NCI-H774 (cell line): Measurements from ENCODE around the gene PHF1.

Experiments used
- DNase-seq: peaks from one replicate; lab custom pipeline; 2025; lab: John Stamatoyannopoulos, UW

Gene PHF1

DNA sequence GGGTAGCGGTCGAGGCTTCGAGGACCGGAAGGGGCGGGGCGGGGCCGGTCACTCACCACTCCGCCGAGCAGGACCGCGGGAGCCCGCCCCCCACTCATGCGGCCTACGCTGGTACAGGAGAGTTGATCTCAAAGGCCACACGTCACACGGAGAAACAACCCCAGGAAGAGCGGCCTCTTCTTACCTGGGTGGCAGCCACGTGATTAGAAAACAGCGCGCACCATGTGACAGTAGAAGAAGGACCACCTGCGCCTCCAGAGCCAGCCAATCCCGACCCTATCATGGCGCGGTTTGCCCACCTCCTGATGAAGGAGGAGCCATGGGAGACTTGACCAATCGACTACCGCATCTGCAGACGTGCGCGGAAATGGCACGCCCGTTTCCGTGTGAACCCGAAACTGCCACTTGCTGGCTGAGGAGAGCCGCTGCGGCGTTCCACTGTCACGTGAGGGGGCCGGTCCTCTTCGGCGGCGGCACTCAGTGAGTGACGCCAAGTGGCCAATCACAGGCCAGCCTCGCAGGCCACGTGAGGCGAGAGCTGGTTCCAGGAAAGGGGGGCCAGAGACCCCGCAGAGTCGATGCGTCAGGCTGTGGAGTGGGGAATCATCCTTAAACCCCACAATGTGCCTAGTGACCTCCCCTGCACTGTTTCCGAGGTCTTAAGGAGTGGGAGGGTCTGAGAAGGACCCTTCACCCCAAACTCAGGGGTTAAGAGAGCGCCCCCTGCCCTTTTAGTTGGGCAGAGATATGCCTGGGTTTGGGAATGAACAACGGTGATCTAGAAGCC lies 7.3 kb downstream of the PHF1 start, which contains the start of gene CUTA:
Gene CUTA (minus strand): TSS at position 205 of the 787 bp plus-strand sequence. CDS start 107 bp downstream, at position 98.
- peak; percentile 99 for DNase-seq

DNA sequence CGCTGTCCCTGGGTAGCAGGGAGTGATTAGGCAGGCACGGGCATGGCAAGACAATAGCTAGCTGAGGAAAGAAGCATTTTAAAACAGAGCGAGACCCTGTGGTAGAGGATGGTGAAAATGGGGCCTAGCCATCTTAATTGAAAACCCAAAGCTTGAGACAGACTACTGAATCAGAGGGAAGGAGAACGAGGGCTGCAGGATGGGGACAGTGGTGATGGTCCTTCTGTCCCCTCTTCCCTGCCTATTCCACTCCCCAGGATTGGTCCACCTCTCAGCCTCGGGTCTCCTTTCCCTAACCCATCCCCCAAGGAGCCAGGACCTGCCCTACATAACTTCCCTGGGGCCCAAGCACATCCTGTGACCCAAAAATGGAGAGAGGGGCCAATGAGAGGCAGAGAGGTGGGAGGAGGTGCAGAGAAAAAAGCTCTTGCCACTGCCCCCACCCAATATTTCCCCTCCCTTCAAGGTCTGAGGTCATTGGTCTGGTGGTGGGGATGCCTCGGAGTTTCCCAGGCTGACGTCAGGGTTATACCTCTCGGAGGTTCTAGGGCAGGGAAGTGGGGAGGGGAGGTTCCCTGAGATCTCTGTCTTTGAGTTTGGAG lies 8.0 kb downstream of the PHF1 start:
- DNase-seq: no peak

DNA sequence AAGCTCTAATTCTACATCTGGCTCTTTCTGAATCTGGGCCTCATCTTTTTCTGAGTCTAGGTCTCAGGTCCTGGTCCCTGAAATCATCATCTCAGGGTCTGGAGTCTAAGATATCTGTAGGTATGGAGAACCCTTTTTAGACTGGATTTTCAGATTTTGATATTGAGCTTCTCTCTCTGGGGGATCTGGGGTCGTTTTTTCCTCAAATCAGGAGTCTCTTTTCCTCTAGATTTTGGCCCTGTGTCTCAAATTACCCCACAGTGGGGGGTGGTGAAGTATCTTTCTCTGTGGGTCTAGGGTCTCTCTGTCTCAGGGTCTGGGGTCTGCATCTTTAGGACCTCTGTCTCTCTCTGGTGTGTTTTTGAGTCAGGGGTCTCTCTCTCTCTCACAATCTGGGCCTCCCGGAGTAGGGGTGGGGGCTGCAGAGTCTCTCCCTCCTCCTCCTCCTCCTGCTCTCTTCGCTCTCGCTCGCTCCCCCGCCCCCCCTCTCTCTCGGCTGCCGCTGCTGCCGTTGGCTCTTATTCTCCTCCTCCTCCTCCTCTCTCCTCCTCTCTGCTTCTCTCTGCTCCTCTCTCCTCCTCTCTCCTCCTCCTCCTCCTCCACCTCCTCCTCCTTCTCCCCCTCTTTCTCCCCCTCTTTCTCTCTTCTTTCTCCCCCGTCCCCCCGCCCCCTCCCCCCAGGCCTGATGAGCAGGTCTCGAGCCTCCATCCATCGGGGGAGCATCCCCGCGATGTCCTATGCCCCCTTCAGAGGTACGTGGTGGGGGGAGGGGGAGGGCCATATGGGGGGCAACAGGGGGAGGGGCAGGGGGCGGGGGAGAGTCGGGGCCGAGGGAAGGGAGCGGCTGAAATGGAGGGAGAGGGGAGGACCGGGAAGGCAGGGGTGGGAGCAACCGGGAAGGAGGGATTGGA lies 9.0 kb downstream of the PHF1 start, which contains the start of gene SYNGAP1:
Gene SYNGAP1 (plus strand): TSS at position 486 of the 911 bp plus-strand sequence. CDS start 200 bp downstream, at position 686.
- DNase-seq: no peak

DNA sequence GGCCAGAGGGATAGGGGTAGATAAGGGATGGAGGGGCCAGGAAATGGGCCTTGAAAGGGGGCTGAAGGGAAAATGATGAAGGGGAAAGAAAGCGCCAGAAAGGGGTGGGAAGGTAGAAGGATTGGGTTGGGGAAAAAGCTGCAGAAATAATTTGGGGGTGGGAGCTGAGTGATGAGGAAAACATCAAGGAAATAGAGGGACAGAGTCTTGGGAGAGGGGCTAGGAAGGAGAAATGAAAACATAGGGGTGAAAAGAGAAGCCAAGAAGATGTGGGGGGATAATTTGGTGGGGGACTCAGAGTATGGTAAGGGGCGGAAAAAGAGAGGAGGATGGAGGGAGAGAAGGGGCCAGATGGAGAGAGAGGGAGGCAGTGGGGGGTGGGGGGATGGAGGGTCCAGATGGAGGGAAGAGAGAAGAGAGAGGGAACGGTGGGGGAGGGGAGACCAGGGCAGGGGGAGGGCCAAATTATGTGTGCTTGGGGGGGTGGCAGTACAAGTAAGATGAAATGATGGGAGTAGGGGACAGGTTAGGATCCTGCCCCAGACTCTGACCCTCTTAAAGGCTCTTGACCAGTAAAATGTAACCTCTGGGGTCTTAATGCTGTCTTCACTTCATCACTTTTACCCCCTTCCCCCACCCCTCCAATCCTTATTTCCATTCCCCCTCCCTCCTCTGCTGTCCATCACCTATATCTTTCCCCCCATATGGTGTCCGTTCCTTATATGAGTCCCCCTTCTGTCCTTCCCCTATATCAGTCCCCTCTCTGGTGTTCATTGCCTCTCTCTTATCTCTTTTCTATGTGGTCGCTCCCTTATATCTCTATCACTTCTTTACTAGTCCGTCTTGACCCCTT lies 9.9 kb downstream of the PHF1 start:
- no peak for DNase-seq

DNA sequence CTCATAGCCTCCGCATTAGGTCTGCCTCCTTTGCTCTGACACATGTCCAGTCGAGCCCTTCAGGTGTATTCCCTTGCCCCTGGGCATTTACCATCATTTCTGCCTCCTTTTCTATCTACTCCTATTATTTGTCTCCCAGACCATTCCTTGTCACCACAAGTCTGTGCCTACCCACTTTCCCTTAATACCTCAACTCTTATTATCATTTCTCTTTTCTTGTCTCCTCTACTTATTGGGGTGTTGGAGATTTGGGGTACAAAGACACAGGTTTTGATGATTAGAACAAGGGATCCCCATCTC lies 10.5 kb downstream of the PHF1 start:
- no peak for DNase-seq

DNA sequence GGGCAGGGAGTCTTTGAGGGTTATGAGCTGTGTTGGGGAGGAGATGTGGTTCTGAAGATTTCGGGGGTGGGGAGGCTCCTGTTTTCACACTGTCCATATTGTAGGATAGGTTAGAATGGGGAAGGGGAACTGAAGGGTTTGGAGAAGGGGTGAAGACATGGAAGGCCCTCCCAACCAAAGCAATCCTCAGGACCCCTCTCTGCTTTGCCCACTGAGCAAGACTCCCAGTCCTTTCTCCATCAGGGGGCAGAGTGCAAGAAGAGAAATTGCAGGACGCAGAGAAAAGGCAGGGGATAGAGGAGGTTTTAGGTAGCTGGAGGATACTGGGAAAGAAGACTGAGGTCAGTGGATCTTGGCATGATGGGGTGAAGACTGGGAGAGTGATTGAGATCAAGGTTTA lies 13.0 kb downstream of the PHF1 start:
- DNase-seq: no peak

DNA sequence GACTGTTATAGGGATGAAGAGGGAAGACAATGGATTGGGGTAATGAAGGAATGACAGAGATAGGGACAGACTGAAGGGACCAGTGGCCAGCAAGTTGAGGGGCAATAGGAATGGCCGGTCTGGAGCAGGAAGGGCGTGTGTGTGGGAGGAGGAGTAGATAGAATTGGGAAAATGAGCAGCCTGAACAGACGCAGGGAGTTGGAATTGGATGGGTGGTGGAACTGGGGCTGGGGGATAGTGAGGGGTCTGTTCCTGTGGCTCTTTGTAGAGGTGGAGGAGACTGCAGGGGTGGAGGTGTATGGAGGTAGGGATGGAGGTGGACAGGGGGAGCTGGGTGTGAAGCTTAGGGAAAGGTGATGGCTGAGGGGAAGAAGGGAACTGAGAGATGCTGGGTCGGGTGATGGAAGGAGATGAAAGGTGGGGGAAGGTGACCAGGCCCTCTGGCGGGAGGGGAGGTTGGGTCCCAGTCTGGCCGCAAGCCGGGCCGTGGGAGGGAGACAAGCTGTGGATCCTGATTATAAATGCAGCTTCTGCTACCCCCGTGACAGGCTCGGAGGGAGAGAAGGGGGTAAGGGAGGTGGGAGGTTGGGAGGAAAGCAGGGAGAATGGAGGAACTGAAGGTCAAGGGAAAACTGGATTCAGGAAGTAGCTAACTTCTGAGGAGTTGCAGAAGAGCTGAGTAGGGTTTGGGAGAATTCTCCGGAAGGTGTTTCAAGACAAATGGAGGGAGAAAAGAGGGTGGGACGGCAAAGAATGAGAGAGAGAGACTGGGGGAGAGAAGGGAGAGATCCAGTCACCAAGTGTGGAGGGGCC lies 14.2 kb downstream of the PHF1 start:
- no peak for DNase-seq

DNA sequence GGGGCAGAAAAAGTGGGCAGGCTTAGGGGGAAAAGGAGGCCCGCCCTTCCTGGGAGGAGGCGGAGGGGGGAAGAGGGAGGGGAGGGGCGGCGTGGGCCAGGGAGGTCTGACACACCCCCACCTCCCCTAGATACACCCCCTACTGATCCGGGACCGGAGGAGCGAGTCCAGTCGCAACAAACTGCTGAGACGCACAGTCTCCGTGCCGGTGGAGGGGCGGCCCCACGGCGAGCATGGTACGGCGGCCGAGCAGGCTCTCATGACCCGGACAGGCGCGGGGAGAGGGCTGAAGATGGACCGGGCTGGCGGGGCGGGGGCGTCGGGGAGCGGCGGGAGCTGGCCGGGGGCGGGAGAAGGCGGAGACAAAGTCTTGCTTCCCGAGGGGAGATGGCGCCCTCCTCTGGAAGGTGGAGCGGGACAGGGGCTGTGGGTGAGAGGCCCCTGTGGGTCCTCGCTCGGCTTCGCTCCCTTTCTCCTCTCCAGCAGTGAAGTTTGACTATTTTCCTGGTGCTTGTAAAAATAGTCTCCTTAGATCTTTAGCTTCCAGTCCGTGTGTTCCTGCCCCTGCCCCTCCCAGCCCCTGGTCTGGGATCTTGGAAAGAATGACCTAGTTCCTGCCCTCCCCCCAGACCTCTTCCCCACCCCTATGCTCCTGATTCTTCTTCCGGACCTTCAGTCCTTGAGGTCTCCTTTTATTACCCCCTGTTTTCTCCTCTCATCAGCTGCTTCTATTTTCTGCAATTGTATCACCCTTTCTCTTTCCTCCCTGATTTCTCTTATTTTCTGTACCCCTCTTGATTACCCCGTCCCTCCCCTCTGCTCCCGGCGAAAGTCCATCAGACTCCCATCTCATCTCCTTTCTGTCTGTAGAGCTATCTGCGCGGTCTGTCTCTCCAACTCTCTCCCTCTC lies 15.1 kb downstream of the PHF1 start:
- peak; percentile 75 for DNase-seq

DNA sequence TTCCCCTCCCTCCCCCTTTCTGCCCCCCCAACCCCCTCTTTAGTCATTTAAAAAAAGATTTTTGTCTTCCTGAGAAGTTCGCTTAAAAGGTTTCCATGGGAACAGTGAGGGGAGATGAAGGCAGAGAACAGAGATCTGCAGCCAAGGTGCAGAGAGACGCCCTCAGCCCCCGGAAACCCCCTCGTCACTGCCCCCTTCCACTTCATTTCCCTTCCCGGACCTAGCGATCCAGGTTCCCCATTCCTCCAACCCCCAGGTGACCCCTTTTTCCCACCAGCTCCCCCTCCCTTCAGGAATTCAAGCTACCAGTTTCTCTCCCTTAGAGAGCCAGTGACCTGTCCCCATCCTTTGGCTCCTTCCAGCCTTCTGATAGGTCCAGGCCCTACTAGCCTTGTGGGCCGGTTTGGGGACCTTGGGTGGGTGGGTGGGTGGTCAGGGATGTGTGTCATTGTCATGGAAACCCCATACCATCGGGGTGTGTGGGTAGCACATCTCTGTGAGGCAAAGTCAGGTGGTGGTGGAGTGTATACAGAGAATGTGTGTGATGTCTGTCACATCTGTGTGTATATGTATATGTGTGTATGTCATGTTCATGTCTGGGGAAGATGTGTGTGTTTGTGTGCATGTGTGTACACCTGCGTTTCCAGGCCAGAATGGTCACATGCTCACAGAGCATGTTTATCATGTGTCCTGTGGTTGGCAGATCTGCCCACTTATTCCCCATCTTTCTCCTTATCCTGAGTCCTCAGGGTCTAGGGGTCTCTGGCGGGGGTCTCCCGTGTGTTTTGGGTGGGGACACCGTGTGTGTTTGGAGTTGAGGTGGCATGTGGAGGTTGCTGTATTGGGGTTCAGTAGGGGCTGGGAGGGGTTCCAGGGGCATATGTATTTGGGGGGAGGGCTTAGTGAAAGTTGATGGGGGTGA lies 16.0 kb downstream of the PHF1 start:
- no peak for DNase-seq

DNA sequence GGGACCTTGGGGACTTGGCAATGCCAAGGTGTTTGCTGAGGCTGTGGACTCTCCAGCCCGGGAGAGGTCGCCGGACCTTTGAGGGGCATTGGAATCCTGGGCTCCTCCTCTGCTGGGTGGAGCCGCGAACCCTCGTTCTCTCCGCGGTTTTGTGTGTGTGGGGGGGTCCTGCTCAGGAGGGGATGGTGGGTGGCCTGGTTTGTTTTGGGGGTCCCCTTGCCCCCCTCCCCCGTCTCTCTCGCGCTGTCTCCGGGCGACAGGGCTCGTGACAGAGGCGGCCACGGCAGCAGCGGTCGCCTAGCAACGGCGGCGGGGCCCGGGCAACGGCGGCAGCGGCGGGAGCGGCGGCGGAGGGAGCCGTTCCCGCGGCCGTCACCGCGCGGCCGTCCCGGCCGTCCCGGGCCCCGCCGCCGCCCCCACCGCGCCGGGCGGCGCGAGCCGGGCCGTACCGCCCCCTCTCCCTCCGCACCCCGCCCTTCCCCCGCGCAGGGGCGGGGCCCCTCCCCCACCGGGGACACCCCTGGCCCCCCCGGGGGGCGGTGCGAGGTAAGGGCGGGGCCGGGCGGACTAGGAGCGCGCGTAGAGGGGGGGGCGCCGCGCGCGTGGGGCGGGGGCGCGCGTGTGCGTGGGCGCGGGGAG lies 16.9 kb downstream of the PHF1 start:
- peak; percentile 40 for DNase-seq

DNA sequence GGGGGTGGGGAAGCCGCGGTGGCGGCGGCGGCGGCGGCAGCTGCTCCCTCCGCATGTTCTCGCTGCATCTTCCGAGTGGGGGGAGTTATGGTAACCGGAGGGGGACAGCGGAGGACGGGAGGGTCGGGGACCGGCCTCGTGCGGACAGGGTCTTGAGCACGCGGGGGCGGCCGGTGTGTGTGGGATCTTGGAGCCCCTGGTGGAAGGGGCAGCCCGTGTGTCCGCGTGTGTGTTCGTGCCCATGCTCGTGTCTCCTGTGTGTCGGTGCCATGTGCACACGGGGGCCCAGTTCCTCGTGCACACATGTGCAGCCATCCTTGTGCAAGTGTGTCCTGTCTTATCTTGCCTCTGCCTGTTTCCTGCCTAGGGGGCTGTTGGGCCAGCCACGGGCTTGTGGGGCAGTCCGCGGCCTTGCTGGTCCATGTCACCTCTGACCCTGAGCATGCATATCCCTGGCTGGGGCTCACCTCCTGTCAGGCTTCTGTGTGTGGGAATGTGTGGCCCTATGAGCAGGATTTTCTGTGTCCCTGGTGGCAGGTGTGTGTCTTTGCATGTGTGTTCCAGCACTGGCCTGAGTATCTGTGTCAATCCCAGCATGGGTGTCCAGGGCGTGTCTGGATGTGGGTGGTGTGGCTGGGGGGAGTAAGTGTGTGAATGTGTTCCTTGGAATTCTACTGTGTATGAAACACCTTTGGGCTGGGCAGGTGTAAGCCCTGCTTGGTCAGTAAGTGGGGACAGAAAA lies 17.6 kb downstream of the PHF1 start:
- DNase-seq: no peak

DNA sequence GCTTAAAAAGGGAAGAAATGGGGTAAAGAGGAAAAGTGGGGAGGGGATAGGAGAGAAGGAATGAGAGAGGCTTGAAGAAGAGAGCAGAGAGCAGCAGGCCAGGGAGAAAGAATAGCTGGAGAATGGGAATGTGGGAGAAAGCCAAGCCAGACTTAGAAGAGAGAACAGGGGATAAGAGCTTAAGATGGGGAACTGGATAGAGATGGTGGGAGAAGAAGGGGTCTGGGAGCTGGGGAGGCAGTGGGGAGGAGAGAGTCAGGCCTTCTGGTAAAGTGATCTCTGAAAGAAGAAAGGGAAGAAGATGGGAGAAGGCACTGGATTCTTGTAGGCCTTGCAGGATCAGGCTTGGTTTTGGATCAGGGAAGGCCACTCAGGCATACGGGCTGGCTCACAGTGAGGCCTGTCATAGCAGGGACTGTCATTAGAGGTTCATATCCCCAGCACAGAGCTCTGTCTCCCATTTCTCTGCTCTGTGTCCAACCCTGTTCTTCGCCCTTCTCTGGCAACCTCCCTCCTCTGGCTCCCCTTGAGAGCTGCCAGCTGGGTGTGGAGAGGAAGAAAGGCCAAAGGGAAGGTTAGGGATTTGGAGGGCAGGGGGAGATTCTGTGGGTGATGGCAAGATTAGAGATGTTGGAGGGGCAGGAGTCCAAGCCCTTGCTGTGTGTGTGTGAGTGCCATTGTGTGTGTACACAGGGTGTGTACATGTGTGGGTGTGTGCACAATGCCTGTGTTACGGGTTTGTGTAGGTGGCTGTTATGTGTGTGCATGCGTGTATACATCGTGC lies 18.3 kb downstream of the PHF1 start:
- no peak for DNase-seq

DNA sequence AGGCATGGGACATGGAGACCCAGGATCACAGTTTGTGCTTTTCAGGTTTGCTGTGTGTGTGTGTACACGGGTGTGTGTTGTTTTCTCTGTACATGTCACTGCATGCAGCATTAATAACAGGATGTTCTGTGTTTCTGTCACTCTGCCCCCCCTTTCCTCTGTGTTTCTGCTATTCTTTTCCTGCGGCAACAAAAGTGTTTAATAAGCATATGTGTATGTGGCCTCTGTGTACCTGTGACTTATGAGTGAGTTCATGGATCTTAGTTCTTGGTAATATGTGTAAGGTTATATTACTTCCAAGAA lies 18.9 kb downstream of the PHF1 start:
- no peak for DNase-seq

DNA sequence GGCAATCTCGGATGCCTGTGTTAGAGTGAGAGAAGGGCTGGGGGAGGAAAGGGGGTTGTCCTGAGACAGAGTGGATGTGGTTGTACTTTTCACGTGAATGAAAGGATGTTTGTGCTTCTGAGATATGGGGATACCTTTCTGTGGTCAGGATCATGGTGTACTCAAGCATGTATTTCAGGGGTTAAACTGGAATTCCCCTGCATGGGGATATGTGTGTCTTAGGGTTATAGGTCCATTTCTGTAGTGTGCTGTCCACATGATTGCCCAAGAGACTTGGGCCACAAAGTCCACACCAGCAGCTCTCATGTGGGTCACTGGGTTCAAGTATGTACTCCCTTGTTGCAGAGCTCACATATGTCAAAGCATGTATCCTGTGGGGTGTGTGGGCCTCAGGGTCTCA lies 19.5 kb downstream of the PHF1 start:
- no peak for DNase-seq

DNA sequence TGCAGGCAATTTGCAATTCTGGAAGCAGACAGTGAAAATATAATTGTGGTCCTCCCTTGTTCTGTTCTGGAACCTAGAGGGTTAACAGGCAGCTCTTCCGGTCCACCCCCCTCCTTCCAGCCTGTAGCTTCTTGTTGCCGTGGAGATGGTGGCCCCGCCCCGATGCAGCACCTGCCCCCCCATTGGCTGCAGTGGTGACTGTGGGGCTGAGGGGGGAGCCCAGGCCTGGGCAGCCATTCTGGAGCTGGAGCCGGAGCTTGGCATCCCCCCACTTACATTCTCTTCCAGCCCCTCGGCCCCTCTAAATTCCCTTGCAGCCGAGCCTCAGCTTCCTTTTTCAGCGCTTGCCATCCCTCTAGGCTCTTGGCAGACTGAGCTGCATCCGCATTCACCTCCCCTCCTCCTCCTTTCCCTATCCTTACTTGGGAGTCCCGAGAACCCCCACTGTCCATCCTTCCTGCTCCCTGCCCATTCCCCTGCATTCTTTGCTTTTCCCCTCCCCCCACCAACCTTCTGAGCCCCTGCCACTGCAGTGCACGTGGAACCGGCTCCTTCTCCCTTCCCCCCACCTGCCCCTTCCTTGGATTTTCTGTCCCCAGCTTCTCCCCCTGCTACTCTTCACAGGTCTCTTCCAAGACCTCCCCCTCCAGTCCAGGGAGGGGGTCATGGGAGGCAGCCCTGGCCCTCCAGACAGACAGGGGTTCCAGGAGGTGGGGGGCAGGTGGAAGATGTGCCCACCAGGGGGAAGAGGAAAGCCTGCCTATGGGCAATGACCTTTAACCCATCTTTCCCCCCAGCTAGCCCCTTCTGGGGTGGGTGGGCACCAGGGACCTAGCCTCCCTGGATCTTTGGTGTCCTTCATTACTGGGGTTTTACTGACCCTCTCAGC lies 20.4 kb downstream of the PHF1 start:
- peak; percentile 54 for DNase-seq
